Nephron progenitor cell (in vitro differentiated cells): Measurements from ENCODE around the gene LTBP1.

Experiments used
- DNase-seq: peaks from one replicate; pipeline ENCODE4 v3.0.0; 2021
- H3K27ac Mint-ChIP-seq: 2 replicates; pipeline ENCODE4 v1.8.0; 2021; ENCODE audit warnings: mild to moderate bottlenecking, moderate library complexity, mixed read lengths
- H3K27me3 Mint-ChIP-seq: 2 replicates; pipeline ENCODE4 v1.8.0; 2021; ENCODE audit warnings: mild to moderate bottlenecking, low read depth, mixed read lengths; ENCODE audit not compliant: poor library complexity
- H3K36me3 Mint-ChIP-seq: 2 replicates; pipeline ENCODE4 v1.8.0; 2021; ENCODE audit warnings: low read depth, mixed read lengths
- H3K4me1 Mint-ChIP-seq: 2 replicates; pipeline ENCODE4 v1.8.0; 2021; ENCODE audit warnings: mixed read lengths
- H3K4me3 Mint-ChIP-seq: 2 replicates; pipeline ENCODE4 v1.8.0; 2021; ENCODE audit warnings: mild to moderate bottlenecking, moderate library complexity, mixed read lengths
- H3K9me3 Mint-ChIP-seq: 2 replicates; pipeline ENCODE4 v1.8.0; 2021; ENCODE audit warnings: mild to moderate bottlenecking, moderate library complexity, mixed read lengths
- CTCF ChIP-seq: fragments of 200-600 bp; sonication (generic); IDR thresholded peaks from 2 replicates; pipeline ENCODE4 v1.5.0; 2021; ENCODE audit warnings: antibody characterized with exemption

Gene LTBP1

DNA sequence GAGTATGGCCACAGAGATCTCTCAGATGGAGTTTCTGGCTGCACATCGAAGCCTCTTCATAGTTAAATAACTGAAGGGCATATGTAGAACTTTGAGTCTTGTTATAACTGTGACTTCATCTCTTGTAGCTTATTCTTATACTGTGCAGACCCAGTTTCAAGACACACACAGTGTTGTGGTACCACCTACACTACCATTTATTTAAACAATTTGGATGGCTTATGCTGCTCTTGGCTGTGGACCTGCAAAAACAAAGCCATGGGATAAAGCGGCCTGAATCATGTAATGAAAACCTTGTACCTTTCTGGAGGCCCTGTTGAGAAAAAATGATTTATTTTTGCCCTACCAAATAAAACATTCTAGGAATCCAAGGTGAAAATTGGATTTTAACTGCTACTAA lies 266.9 kb downstream of the LTBP1 start:
- Mint-ChIP-seq H3K36me3 (peaks cover 34% of the 10 kb centered on the region), H3K9me3 (no peaks in the 10 kb centered on the region), H3K4me1 (peaks cover 20% of the 10 kb centered on the region), H3K4me3 (no peak overlapping the region), H3K27me3 (no peaks in the 10 kb centered on the region), H3K27ac (no peak overlapping the region)
- no peak for TF ChIP-seq CTCF
- no peak for DNase-seq

GRCh38 chr2:33214436-33214835 lies 267.7 kb downstream of the LTBP1 start:
- no peaks in the 10 kb centered on the region for H3K27me3 Mint-ChIP-seq
- H3K36me3 Mint-ChIP-seq = peaks cover 28% of the 10 kb centered on the region
- H3K4me1 Mint-ChIP-seq = peaks cover 25% of the 10 kb centered on the region
- H3K9me3 Mint-ChIP-seq = no peaks in the 10 kb centered on the region
- DNase-seq = no peak
- H3K4me3 Mint-ChIP-seq = no peak overlapping the region
- H3K27ac Mint-ChIP-seq = peak overlapping the region; percentile 81
- no peak for TF ChIP-seq CTCF

DNA sequence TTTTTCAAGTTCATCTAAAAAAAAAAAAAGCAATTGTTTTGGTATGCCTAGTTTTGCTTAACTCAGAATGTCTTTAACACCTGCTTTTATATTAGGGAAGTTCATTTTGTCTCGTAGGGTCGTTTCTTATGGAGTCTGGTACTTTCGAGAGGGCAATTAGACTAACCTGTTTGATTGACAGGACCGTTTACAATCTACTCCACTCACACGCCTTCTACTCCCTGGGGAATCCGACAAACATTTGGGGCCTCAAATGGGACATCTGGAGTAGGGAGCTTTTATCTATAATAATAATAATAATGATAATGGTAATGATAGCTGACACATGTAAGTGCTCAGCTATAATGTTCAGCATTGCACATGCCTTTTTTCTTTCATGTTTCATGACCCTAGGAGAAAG lies 268.1 kb downstream of the LTBP1 start:
- Mint-ChIP-seq H3K9me3 (no peaks in the 10 kb centered on the region), H3K36me3 (peaks cover 29% of the 10 kb centered on the region), H3K4me3 (no peak overlapping the region), H3K27me3 (no peaks in the 10 kb centered on the region), H3K27ac (no peak overlapping the region), H3K4me1 (peaks cover 29% of the 10 kb centered on the region)
- no peak for TF ChIP-seq CTCF
- DNase-seq = no peak

GRCh38 chr2:33215299-33215698 lies 268.5 kb downstream of the LTBP1 start:
- H3K9me3 Mint-ChIP-seq = no peaks in the 10 kb centered on the region
- no peak overlapping the region for H3K4me3 Mint-ChIP-seq
- TF ChIP-seq CTCF = no peak

GRCh38 chr2:33215983-33216382 lies 269.2 kb downstream of the LTBP1 start:
- H3K4me3 Mint-ChIP-seq = no peak overlapping the region
- no peak overlapping the region for H3K27ac Mint-ChIP-seq
- no peak for DNase-seq
- no peaks in the 10 kb centered on the region for H3K9me3 Mint-ChIP-seq
- H3K4me1 Mint-ChIP-seq = peaks cover 40% of the 10 kb centered on the region
- H3K27me3 Mint-ChIP-seq = no peaks in the 10 kb centered on the region
- TF ChIP-seq CTCF = no peak
- H3K36me3 Mint-ChIP-seq = peaks cover 29% of the 10 kb centered on the region

More at GRCh38 chr2:33215299-33215698, 268.5 kb downstream of the LTBP1 start:
- Mint-ChIP-seq H3K4me1 (peaks cover 33% of the 10 kb centered on the region), H3K36me3 (peaks cover 29% of the 10 kb centered on the region), H3K27ac (no peak overlapping the region), H3K27me3 (no peaks in the 10 kb centered on the region)
- DNase-seq = no peak

- Mint-ChIP-seq H3K27me3 (no peaks in the 10 kb centered on the region), H3K4me3 (no peak overlapping the region), H3K27ac (no peak overlapping the region), H3K4me1 (peaks cover 47% of the 10 kb centered on the region), H3K36me3 (peaks cover 28% of the 10 kb centered on the region), H3K9me3 (no peaks in the 10 kb centered on the region)
- TF ChIP-seq CTCF = no peak
- no peak for DNase-seq
Observed at GRCh38 chr2:33216508-33217182, 269.9 kb downstream of the LTBP1 start.
